GM12892 (cell line): ENCODE data around the gene PRTN3.

Source experiments
- POLR2A ChIP-seq: IDR thresholded peaks from 2 replicates; pipeline ENCODE4 v1.6.1; 2011; ENCODE audit warnings: low read depth, low read length, control low read depth
- POLR2AphosphoS5 ChIP-seq: IDR thresholded peaks from 2 replicates; pipeline ENCODE4 v1.6.1; 2011; ENCODE audit warnings: low read depth, low read length, control low read depth
- TAF1 ChIP-seq: IDR thresholded peaks from 2 replicates; pipeline ENCODE4 v1.6.1; 2011; ENCODE audit warnings: low read depth, mild to moderate bottlenecking, control low read depth, low read length, borderline replicate concordance

- TF ChIP-seq POLR2AphosphoS5 (no peak), POLR2A (no peak), TAF1 (no peak)
Observed at GRCh38 chr19:843180-843835, 2.5 kb downstream of the PRTN3 start.
